A549 (cell line): Measurements from ENCODE around the gene CDH2.

ENCODE experiments used
- CBX2 ChIP-seq: fragments of 200-600 bp; sonication (generic); IDR thresholded peaks from 2 replicates; pipeline ENCODE4 v1.6.1; 2016; ENCODE audit warnings: low read depth, mild to moderate bottlenecking, borderline replicate concordance
- CEBPB ChIP-seq, 2 experiments: fragments of >200 bp in 1 of 2; sonication (Bioruptor Twin) in 1 of 2; formaldehyde crosslinking in 1 of 2; IDR thresholded peaks; 2 replicates each; pipeline ENCODE4 v1.6.1; 2012 to 2016
- CHD4 ChIP-seq: fragments of 200-600 bp; sonication (generic); IDR thresholded peaks from 2 replicates; pipeline ENCODE4 v1.6.1; 2016; ENCODE audit warnings: antibody characterized with exemption, mild to moderate bottlenecking, borderline replicate concordance
- CTCF ChIP-seq: fragments of >200 bp; sonication (Bioruptor Twin); formaldehyde crosslinking; IDR thresholded peaks from 3 replicates; pipeline ENCODE4 v1.5.1; 2016
- FOXS1 ChIP-seq: fragments of 250-450 bp; sonication (Bioruptor Pico); IDR thresholded peaks from 2 replicates; pipeline ENCODE4 v1.5.0; 2020; ENCODE audit warnings: mild to moderate bottlenecking, moderate library complexity
- HDAC2 ChIP-seq: fragments of 200-600 bp; sonication (generic); IDR thresholded peaks from 2 replicates; pipeline ENCODE4 v1.6.1; 2016
- POLR2A ChIP-seq: IDR thresholded peaks from 2 replicates; pipeline ENCODE4 v1.6.1; 2012; ENCODE audit warnings: mild to moderate bottlenecking, low read length
- RARB ChIP-seq: fragments of 250-450 bp; sonication (Bioruptor Pico); IDR thresholded peaks from 2 replicates; pipeline ENCODE4 v1.8.0; 2021; ENCODE audit warnings: mild to moderate bottlenecking, moderate library complexity
- TF ChIP-seq, protein P1 (sequence below): IDR thresholded peaks from 2 replicates; pipeline ENCODE4 v1.6.1; 2012; ENCODE audit warnings: low read depth, borderline replicate concordance
- TF ChIP-seq, protein P2 (sequence below): fragments of 200-600 bp; sonication (generic); IDR thresholded peaks from 2 replicates; pipeline ENCODE4 v1.6.1; 2016; ENCODE audit warnings: antibody characterized with exemption, mild to moderate bottlenecking, moderate library complexity
- TF ChIP-seq, protein P3 (sequence below): IDR thresholded peaks from 2 replicates; pipeline ENCODE4 v1.6.1; 2012

- TF ChIP-seq CHD4 (no peak), CEBPB (IDR thresholded peaks at IDR 0.05) (peak in 1 of 2 experiments; percentile 31; a peak in 1 of 4 replicates), FOXS1 (no peak), CTCF (no peak), RARB (CRISPR knock-in tag) (no peak), POLR2A (no peak), CBX2 (no peak), HDAC2 (no peak)
- TF ChIP-seq, protein P1, sequence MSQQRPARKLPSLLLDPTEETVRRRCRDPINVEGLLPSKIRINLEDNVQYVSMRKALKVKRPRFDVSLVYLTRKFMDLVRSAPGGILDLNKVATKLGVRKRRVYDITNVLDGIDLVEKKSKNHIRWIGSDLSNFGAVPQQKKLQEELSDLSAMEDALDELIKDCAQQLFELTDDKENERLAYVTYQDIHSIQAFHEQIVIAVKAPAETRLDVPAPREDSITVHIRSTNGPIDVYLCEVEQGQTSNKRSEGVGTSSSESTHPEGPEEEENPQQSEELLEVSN, result no peak
- TF ChIP-seq, protein P2, sequence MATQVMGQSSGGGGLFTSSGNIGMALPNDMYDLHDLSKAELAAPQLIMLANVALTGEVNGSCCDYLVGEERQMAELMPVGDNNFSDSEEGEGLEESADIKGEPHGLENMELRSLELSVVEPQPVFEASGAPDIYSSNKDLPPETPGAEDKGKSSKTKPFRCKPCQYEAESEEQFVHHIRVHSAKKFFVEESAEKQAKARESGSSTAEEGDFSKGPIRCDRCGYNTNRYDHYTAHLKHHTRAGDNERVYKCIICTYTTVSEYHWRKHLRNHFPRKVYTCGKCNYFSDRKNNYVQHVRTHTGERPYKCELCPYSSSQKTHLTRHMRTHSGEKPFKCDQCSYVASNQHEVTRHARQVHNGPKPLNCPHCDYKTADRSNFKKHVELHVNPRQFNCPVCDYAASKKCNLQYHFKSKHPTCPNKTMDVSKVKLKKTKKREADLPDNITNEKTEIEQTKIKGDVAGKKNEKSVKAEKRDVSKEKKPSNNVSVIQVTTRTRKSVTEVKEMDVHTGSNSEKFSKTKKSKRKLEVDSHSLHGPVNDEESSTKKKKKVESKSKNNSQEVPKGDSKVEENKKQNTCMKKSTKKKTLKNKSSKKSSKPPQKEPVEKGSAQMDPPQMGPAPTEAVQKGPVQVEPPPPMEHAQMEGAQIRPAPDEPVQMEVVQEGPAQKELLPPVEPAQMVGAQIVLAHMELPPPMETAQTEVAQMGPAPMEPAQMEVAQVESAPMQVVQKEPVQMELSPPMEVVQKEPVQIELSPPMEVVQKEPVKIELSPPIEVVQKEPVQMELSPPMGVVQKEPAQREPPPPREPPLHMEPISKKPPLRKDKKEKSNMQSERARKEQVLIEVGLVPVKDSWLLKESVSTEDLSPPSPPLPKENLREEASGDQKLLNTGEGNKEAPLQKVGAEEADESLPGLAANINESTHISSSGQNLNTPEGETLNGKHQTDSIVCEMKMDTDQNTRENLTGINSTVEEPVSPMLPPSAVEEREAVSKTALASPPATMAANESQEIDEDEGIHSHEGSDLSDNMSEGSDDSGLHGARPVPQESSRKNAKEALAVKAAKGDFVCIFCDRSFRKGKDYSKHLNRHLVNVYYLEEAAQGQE, result no peak
- TF ChIP-seq, protein P3, sequence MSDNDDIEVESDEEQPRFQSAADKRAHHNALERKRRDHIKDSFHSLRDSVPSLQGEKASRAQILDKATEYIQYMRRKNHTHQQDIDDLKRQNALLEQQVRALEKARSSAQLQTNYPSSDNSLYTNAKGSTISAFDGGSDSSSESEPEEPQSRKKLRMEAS, result no peak
Measured at GRCh38 chr18:28125051-28125450, 51.9 kb downstream of the CDH2 start.
